ENCODE results near the gene PSG1.
"Not testable (repeated sequence)": the region's sequence is repeated elsewhere in the genome, so short reads cannot be mapped to it uniquely, and the experiment has no call there.

Gene PSG1

GRCh38 chr19:42880621-42881020 is 1.1 kb upstream of the PSG1 start:
- not testable (repeated sequence) for DNase-seq

- DNase-seq: not testable (repeated sequence)
These were observed 2.9 kb downstream of the PSG1 start for GRCh38 chr19:42876596-42876995.

DNA sequence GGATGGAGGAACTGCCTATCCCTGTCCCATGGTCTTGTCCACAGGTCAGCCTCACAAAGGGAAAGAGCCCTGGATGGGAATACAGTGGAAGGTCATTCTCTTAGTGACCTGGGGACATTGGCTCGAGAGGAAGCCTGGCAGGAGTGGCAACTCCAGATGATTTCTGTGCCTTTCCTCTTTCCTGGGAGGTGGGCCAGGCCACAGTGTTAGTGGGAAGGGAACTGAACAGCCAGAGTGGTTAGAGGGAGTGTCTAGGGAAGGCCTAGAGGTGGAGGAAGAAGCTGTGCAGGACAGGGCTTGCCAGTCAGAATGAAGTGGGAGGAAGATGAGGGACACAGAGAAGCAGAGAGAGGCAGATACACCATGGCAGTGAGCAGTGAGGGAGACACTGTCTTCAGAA is 3.6 kb downstream of the PSG1 start:
- DNase-seq: not testable (repeated sequence)

- not testable (repeated sequence) for DNase-seq
These were observed 4.4 kb downstream of the PSG1 start for GRCh38 chr19:42874901-42875813.

- DNase-seq: not testable (repeated sequence)
These were observed 5.4 kb downstream of the PSG1 start for GRCh38 chr19:42874136-42874535.

GRCh38 chr19:42872608-42873007 is 6.9 kb downstream of the PSG1 start:
- DNase-seq: no peak

GRCh38 chr19:42857544-42857867 is 22.0 kb downstream of the PSG1 start:
- DNase-seq: no peak

GRCh38 chr19:42856866-42857543 is 22.5 kb downstream of the PSG1 start:
- peak; percentile 2 for DNase-seq

GRCh38 chr19:42854745-42855144 is 24.8 kb downstream of the PSG1 start:
- DNase-seq: not testable (repeated sequence)

- DNase-seq: not testable (repeated sequence)
These were observed 26.3 kb downstream of the PSG1 start for GRCh38 chr19:42853231-42853630.

DNA sequence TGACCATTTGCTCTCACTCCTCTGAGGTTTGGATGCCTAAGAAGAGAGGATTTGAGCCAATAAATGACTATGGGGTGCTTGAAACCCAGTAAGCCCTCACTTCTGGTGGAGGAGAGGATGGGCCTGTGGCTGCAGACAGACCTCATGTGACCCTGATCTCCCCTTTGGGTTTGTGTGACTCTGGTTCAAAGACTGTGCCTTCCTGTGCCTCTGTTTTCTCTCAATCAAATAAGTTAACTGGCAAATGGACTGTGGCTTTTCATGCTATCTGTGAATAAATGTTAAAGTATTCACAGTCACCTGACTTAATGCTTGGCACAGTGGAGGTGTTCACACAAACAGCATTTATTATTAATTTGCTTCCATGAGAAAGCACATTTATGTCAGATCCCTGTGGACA is 26.7 kb downstream of the PSG1 start:
- not testable (repeated sequence) for DNase-seq

DNA sequence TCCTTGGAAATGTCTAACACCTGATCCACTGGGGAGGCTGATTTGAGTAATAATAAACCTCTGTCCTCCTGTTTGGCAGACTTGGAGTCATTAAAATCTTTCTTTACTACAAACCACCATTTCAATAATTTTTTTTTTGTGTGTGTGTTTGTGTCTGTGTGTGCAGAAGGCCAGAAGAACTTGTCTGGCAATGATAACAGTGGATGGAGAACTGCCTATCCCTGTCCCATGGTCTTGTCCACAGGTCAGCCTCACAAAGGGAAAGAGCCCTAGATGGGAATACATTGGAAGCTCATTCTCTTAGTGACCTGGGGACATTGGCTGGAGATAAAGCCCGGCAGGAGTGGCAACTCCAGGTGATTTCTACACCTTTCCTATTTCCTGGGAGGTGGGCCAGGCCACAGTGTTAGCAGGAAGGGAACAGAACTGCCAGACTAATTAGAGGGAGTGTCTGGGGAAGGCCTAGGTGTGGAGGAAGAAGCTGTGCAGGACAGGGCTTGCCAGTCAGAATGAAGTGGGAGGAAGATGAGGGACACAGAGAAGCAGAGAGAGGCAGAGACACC is 27.7 kb downstream of the PSG1 start:
- not testable (repeated sequence) for DNase-seq

DNA sequence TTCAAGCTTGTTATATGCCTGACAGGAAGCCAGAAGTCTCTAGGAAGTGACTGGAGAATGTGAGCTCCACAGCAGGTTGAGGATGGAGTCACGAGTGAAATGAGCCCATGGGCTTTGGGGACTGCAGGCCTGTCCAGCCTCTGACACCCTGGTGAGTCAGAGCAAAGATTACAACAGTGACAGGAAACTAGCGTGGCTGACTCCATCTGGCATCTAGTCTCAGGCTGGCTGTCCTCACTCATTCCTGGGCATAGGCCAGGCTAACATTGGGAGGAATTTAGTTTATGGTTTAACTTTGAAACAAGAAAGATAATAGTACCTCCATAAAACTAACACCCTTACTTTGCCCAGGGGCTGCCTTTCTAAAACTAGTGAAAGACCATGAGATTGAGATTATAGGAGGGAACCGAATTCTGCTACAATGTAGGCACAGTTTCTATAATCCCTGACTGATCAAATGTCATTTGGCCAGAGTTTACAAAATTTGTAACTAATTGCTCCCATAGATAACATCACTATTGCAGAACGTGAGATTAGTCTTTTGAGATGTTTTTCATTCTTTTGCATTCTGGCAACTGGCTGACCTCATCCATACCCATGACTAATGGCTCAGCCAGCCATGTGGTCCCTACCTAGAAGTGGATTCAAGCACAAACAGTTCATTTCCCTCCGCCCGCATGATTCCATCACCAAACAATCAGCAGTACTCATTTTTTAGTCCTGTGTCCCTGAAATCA is 28.4 kb downstream of the PSG1 start:
- no peak for DNase-seq

DNA sequence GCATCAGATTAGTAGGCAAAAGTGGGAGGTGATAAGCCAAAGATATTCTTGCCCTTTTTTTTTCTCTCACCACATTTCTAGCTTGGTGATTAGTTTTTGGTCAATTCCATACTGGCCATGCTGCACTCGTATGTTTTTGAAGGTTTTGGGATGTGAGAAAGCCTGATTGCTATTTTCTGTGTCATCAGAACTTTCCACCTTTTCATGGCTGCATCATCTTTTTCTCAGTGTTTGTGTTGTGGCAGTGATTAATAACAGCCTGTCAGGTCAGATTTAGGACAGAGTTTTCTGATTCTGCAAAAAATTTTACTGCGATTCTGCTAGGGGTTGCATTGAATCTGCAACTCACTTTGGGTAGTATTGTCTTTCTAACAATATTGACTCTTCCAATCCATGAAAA is 32.9 kb downstream of the PSG1 start:
- DNase-seq: no peak

- not testable (repeated sequence) for DNase-seq
These were observed 35.9 kb downstream of the PSG1 start for GRCh38 chr19:42843631-42844030.

DNA sequence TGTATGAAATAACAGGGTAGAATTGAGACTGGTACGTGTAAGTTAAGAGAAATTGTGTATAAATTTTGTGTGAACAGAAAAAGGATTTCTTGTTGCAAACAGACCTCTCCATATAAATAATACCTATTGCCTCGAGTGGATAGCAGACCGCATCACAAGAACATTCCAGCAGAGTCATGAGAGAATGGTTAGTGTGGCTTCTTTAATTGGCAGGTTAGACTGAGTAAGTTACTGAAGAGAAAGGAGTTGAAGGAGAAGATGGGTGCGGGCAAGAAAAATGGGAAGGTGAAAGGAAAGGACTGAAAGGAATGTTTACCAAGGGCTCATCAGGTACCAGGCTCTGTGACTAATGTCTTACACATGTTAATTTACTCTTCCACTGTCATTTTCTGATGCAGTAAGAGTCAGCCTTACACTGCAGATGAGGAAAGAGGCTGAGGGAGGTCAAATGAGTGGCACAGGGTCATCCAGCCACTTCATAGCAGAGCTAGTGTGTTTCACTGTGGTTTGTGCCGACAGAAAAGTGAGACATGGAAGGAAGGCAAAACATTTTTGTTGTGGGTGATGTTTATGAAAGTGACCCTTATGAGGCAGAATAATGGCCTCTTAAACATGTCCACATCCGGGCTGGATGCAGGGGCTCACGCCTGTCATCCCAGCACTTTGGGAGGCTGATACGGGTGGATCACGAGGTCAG is 46.6 kb downstream of the PSG1 start:
- not testable (repeated sequence) for DNase-seq

- DNase-seq: not testable (repeated sequence)
These were observed 47.4 kb downstream of the PSG1 start for GRCh38 chr19:42832023-42832680.

DNA sequence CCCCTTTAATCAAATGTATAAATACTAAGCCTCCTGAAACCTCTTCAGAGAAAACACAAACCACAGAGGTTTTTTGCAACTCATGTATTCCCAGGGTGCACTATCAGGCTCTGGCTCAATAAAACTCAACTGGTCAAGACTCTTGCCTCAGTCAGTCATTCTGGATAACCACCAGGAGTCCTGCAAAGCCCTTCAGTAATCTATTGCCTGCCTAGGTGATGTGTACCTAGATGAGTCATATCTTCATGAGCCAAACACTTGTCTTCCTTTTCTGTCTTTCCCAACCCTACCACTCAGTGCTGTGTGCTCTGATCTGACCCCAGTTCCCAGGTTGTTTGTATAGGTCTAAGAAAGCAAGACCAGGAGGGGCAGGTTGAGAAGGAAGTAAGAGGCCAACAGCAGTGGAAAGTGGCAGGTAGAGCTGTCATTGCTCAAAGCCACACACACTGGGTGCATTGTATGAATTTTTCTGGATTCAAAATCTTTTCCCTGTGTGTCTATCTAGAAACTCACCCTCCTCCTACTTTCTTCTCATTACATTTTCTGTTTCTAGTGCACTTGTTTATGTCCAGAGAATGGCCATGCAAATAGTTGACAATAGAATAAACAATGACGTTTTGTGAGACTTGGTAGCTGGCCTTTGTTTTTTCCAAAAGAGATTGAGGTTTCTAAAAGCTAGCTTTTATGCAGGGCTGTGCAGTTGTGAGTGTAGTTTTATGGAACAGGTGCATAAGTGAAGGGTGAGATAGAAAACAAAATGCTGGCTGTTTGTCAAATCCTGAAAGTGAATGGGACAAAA is 48.1 kb downstream of the PSG1 start:
- DNase-seq: no peak

- DNase-seq: not testable (repeated sequence)
These were observed 58.1 kb downstream of the PSG1 start for GRCh38 chr19:42821306-42821977.

GRCh38 chr19:42819960-42820650 is 59.4 kb downstream of the PSG1 start:
- not testable (repeated sequence) for DNase-seq

Measured in hematopoietic multipotent progenitor cell treated with erythropoietin and hydrocortisone succinate and interleukin-3 and kit ligand, for 8 days (in vitro differentiated cells).